GM12873 (cell line): ENCODE results near the gene TTC9B.

Experiments
- TF ChIP-seq, protein P1 (sequence below): IDR thresholded peaks from 2 replicates; pipeline ENCODE4 v1.5.1; 2012; ENCODE audit warnings: low read depth, mild to moderate bottlenecking, moderate library complexity, low read length, control low read depth; ENCODE audit not compliant: insufficient read depth; ENCODE audit errors: missing control alignments

Gene TTC9B

DNA sequence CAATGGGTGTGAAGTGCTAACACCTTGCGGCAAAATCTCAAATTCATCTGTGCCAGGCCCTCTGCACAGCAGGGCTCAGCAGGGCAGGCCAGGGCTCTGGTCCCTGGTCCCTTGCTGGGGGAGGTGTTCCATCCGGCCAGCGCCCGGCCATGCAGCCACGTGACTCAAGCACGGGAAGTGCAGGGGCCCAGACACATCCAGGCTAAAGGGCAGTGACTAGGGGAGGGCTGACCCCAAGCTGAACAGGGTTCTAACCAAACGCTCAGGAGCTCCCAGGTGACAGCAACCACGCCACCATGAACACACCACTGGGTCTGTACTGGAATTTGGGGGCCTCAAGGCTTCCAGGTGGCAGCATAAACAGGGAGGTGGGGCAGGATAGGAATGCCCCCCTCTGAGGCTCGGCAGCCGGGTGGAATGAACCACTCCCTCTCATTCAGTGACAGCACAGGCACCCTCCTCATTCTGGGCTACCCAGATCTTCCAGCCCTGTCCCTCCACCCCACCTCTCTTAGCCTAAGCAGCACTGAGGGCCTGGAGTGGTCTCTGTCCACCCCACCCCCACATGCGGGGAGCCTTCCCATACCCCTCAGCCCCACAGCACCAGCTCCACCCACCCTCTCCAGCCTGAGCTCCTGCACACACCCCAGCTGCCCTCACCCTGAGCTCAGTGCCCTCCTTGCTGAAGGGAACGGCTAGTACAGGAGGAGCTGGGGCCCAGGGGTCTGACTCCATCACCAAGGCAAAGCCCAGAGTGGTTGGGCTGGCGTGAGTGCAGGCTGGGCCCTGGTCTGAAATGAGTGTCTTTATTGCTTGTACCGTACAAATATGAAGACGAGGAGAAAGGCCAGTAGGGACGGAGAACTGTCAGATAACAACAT lies 13.6 kb upstream of the TTC9B start:
- TF ChIP-seq, protein P1, sequence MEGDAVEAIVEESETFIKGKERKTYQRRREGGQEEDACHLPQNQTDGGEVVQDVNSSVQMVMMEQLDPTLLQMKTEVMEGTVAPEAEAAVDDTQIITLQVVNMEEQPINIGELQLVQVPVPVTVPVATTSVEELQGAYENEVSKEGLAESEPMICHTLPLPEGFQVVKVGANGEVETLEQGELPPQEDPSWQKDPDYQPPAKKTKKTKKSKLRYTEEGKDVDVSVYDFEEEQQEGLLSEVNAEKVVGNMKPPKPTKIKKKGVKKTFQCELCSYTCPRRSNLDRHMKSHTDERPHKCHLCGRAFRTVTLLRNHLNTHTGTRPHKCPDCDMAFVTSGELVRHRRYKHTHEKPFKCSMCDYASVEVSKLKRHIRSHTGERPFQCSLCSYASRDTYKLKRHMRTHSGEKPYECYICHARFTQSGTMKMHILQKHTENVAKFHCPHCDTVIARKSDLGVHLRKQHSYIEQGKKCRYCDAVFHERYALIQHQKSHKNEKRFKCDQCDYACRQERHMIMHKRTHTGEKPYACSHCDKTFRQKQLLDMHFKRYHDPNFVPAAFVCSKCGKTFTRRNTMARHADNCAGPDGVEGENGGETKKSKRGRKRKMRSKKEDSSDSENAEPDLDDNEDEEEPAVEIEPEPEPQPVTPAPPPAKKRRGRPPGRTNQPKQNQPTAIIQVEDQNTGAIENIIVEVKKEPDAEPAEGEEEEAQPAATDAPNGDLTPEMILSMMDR: no peak

DNA sequence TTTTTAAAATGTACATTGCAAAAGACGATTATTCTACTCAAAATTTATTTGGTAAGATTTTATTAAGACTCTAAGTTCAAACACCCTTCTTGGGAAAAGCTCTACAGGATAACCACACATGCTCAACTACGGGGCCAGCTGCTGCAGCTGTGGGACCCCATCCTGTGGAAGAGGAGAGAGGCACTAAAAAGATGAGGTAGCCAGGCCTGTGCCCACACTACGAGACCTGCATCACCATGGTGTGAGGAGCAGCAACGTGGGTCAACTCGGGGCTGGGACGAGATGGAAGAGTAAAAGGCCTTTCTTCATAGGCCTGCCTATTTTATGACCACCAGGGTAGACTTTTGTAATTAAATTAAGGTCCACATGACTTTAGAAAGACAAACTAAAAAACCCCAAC lies 12.9 kb upstream of the TTC9B start:
- TF ChIP-seq, protein P1: no peak

DNA sequence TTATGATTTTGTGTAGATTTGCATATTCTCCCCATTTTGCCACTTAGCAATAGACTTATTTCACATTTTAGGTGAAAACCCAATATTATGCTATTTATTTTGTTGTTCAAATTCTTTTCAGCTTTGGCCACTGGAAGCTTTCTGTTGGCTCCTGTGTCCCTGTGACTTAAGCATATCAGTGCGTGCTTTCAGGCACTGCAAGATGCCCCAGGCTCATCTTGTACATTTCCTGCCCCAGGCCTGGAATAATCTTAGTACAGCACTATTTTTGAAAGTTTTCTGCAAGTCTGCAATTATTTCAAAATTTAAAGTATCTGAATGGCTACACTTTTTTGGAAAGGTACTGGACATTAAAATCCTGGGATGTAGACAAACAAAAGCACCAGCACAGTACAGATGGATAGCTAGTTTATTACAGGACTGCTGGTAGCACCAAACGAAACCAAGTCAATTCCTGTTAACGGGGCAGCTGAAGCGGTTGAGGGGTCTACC lies 11.8 kb upstream of the TTC9B start:
- TF ChIP-seq, protein P1: no peak

DNA sequence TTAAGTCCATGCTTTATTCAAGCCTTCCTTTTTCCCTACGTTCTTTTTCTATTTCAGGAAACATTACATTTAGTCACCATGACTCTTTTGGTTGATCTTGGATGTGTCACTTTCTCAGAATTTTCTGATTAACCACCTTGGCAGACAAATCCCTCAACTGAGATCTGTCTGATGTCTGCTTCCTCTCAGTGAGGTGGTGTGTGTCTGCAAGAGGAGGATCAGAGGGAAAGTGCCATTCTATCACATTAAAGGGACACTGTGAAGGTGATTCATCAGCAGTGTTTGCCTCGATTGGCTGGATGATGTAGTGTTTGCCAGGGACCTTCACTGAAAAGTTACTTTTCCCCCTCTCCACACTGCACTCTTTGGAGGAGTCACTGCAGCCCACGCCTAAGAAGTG lies 11.3 kb upstream of the TTC9B start:
- TF ChIP-seq, protein P1: no peak

DNA sequence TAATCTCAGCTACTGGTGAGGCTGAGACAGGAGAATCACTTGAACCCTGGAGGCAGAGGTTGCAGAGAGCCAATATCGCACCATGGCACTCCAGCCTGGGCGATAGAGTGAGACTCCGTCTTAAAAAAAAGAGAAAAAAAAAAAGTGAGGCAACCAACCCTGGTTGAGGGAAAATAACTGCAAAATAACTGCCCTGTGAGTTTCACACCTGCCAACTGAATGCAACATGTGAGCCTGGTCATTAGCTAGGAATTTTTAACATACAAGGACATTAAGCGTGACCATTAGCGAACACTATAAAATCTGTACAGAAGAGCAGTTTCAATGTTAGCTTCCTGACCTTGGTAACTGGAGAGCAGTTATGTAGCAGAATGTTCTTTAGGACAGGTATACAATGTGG lies 10.7 kb upstream of the TTC9B start:
- TF ChIP-seq, protein P1: no peak

DNA sequence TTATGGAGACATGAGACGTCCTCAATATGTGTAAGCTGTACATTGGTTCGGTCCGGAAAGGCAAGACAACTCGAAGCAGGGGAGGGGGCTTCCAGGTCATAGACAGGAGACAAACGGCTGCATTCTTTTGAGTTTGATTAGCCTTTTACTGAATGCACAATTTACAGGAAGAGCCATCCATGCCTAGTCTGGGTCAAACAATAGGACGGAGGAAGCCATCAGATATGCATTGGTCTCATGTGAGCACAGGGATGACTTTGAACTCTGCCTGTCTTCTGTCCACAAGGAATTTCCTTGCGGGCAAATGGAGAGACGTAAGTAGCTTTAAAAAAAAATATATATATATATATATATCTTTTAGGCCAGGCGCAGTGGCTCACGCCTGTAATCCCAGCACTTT lies 10.2 kb upstream of the TTC9B start:
- TF ChIP-seq, protein P1: no peak

DNA sequence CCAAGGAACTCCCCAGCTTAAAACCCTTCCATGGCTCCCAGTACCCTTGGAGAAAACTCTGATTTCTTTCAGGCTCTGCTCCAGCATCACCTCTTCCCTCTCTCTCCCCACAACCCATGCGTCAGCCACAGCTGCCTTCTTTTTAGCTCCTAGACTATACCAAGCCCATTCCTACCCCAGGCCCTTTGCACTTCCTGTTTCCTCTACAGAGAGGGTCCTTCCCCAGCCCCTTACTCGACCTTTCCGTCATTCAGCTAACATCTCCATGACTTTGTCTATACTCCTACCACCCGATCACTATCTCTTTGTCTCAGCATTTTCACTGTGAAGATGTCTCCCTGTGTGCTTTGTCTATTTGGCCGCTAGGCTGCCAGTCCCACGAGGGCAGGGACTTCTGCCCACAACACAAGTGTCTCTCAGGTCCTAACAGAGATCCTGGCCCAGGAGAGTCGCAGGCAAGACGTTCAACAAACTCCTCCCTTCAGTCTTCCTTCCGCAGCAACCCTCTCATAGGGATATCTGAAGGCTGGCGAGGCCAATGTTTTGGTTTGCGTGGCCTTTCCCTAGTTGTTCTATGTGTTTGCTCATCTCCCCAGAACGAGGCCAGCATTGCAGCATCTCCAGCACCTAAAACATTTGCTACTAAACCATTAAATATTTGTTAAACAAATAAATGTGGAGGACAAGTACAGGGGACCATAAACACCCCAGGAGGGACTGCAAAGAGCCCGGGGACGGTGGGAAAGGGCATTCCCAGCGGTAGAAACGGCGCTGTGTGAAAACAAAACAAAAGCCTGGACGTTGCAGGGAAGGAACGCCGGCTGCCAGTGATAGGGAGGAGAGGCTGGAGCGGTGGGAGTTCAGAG lies 7.5 kb upstream of the TTC9B start:
- TF ChIP-seq, protein P1: no peak
